Kidney (tissue), 14 donors: Measurements from ENCODE around the gene GNRHR. TPM values are rescaled to one million over a fixed set of nuclear protein-coding genes. Genes with fewer than 3 reads are reported as not detected.
"Not testable (repeated sequence)": the region's sequence is repeated elsewhere in the genome, so short reads cannot be mapped to it uniquely, and the experiment has no call there.

Source experiments
- DNase-seq, 5 donors: peaks; one replicate each; pipeline ENCODE4 v3.0.0-alpha.2; 2013 to 2020
- FAIRE-seq: peaks from 2 replicates; lab custom pipeline; 2012; peaks lifted over from hg19 to GRCh38; lab: Jason Lieb, UNC
- H3K27ac ChIP-seq, 2 donors: one replicate each; pipeline ENCODE4 v1.7.0; 2013; ENCODE audit warnings: low read depth in 2 of 2, low read length in 2 of 2, inconsistent platforms in 1 of 2
- H3K27me3 ChIP-seq: one replicate; pipeline ENCODE4 v1.7.1; 2013; ENCODE audit warnings: low read length, inconsistent platforms; ENCODE audit not compliant: control insufficient read depth, insufficient read depth
- H3K36me3 ChIP-seq, 3 donors: one replicate each; pipeline versions ENCODE4 v1.7.0 to v1.7.1; 2013; ENCODE audit warnings: low read length in 3 of 3, control low read depth in 1 of 3, inconsistent platforms in 1 of 3; ENCODE audit not compliant: insufficient read depth in 3 of 3, control insufficient read depth in 2 of 3
- H3K4me1 ChIP-seq, 3 donors: one replicate each; pipeline versions ENCODE4 v1.7.0 to v1.7.1; 2013; ENCODE audit warnings: low read length in 3 of 3, inconsistent platforms in 1 of 3, low read depth in 1 of 3; ENCODE audit not compliant: control insufficient read depth in 2 of 3, insufficient read depth in 2 of 3
- H3K4me3 ChIP-seq, 3 donors: one replicate each; pipeline versions ENCODE4 v1.7.0 to v1.8.1; 2013; ENCODE audit warnings: low read length in 3 of 3, control low read depth in 1 of 3, inconsistent platforms in 1 of 3
- H3K9ac ChIP-seq, 3 donors: one replicate each; pipeline versions ENCODE4 v1.7.0 to v1.7.1; 2013; ENCODE audit warnings: low read length in 3 of 3, control low read depth in 1 of 3, inconsistent platforms in 1 of 3
- H3K9me3 ChIP-seq, 3 donors: one replicate each; pipeline versions ENCODE4 v1.7.0 to v1.7.1; 2013; ENCODE audit warnings: low read length in 3 of 3, control low read depth in 1 of 3, inconsistent platforms in 1 of 3; ENCODE audit not compliant: control insufficient read depth in 2 of 3, insufficient read depth in 1 of 3
- CTCF ChIP-seq: IDR thresholded peaks from 3 replicates; pipeline ENCODE4 v1.5.1; 2012; ENCODE audit warnings: mild to moderate bottlenecking, moderate library complexity, borderline replicate concordance; ENCODE audit not compliant: insufficient read depth; ENCODE audit errors: extremely low read depth
- intact Hi-C: fragments of 100-400 bp; cut with DNase I; formaldehyde crosslinking; loops from one replicate; pipeline ENCODE4 v1.11.1; 2022
- polyA plus RNA-seq: library from polyadenylated mRNA; stranded (reverse); fragments of 350-450 nt; fragmentation: Illumina TruSeq; extraction: RNeasy Lipid Tissue Mini Kit (QIAGEN cat#74804); gene quantifications from one replicate; pipeline ENCODE4 v1.2.3, GENCODE V29; 2014; ENCODE audit warnings: low read depth, low replicate concordance; ENCODE audit not compliant: insufficient read depth
- total RNA-seq: library from RNA; stranded (reverse); fragmentation: NEBNext Ultra II Directional; extraction: Animal tissue kit (Norgen Biotek cat#: 25700); gene quantifications from one replicate; pipeline ENCODE4 v1.2.1, GENCODE V29; 2021
- donor health status: control.
- donor health status: control.
- donor health status: control.
- donor health status: control.
- donor health status: control.
- donor health status: DM: yes; HTN: yes; CAD: no.
- donor health status: Normal renal cell carcinoma (clear cell type).

The GNRHR gene
- total and polyA plus RNA-seq, 2 donors from 2014 or later: not detected

DNA sequence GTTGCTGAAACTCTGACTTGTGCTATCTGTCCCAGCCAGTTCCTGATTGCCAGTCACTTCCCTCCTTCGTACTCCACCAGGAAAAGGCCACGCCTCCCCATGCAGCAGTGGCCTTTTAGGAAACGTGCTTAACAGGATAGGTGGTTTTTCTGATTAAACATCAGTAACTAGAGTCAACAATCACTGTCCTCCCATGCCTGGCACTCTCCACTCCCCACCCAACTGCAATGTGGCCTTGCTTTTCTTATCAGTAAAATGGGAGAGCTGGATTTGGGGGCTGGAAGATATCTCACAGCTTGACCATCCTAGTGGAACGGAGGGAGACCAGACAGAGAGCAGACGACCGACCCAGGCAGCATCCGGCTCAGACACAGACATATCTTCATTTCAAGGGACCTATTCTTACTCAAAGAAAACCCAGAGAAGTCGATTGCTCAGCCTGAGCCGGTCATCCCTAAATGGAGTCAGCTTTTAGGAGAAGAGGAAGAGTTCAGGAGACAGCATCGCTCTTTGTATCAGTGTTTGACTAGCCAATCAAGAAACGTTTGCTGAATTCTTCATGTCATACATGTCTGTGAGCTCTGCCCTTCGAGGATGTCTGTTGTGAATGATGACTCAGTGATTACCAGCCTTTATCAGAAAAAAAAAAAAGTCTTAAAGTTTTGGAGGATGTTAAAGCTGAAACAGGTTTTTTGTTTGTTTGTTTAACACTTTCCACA, 40.5 kb downstream of the GNRHR start:
- Histone ChIP-seq H3K36me3 (peaks cover 0 to 7% (median 0%) of the 10 kb centered on the region in 3 donors), H3K27me3 (no peaks in the 10 kb centered on the region), H3K9me3 (no peaks in the 10 kb centered on the region), H3K27ac (no peak overlapping the region), H3K4me1 (no peaks in the 10 kb centered on the region), H3K4me3 (no peak overlapping the region), H3K9ac (no peak overlapping the region)
- intact Hi-C loops: no loop called here
- no peak for TF ChIP-seq CTCF
- DNase-seq (no peak), FAIRE-seq (no peak)

DNA sequence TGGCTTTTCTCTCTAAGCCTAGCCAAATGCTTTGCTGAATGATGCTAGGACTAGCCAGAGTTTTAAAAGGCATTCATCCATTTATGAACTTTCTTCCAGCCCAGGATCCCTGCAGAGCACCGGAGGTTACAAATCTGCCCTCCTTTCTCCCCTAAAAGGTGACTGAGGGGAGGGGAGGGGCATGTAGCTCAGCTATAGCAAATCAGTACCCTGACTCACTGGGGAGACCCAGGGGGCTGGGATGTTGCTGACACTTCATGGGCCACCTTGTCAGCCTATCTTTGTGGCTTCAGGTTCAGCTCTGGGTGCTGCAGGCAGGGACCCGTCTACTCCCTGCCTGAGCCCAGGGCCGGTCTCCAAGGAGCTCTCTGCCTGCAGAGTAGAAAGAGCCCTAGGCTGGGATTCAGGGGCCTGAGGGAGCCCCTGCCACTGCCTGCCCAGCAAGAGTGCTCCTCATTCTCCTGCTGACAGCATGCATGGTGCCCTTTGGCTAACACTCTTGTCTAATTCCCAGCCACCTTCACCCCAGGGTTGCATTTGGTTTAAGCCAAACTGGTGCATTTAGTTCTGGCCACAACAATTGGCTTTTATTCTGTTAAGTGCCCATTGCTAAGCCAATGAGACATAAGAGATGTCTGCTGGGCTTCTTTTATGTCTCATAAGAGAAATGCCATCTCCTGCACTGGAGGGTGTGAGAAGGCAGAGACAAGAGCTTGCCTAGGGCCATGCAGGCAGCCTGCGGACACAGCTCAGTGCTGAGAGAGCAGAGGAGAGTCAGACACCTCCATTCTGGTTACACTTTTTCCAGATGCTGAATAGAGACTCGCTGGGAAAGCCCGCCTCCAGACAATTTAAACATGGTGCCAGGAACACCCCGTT, 41.3 kb downstream of the GNRHR start:
- intact Hi-C loops: no loop called here
- FAIRE-seq: no peak

DNA sequence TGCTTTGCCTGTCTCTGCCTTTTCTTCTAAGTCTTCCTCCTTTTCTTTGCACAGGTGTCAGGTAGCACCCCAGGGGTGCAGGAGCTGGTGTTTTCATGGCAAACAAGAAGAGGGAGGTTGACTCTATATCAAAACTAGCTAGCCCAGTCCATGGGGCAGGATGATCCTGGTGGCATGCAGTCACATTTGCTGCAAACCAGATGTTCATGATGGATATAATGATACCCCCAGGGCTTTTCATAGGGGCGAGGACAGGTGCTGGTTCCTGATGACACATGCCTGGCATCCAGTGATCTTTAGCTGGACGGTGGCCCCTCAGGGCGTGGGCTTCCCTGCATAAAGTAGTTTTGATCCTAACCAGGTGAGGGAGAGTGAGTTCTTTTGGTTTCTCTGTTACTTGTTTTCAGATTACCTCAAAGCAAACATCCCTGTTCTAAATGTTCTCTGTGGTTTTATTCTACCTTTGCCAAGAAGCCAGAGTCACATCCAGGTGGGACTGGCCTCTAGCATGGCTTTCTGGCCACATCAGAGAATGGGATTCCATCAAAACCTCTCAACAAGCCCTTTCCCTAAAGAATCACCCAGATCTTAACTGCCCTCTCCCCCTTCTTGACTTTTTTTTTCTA, 42.1 kb downstream of the GNRHR start:
- Histone ChIP-seq H3K27me3 (no peaks in the 10 kb centered on the region), H3K4me3 (no peak overlapping the region), H3K9ac (no peak overlapping the region), H3K4me1 (no peaks in the 10 kb centered on the region), H3K36me3 (peaks cover 0 to 4% (median 0%) of the 10 kb centered on the region in 3 donors), H3K27ac (no peak overlapping the region), H3K9me3 (no peaks in the 10 kb centered on the region)
- FAIRE-seq (no peak), DNase-seq (no peak)
- intact Hi-C loops: no loop called here
- TF ChIP-seq CTCF: no peak

More for the DNA sequence above, 41.3 kb downstream of the GNRHR start:
- H3K9me3 ChIP-seq: no peaks in the 10 kb centered on the region
- no peaks in the 10 kb centered on the region for H3K4me1 ChIP-seq
- H3K27ac ChIP-seq: no peak overlapping the region
- H3K27me3 ChIP-seq: no peaks in the 10 kb centered on the region
- no peak for TF ChIP-seq CTCF
- H3K4me3 ChIP-seq: no peak overlapping the region
- H3K36me3 ChIP-seq: peaks cover 0 to 7% (median 0%) of the 10 kb centered on the region in 3 donors
- H3K9ac ChIP-seq: no peak overlapping the region
- DNase-seq: no peak

- H3K36me3 ChIP-seq, intact Hi-C loops, H3K27ac ChIP-seq, H3K27me3 ChIP-seq, H3K4me1 ChIP-seq, H3K4me3 ChIP-seq, H3K9me3 ChIP-seq, DNase-seq, H3K9ac ChIP-seq, FAIRE-seq: not testable (repeated sequence)
Observed at GRCh38 chr4:67706682-67707081, 47.5 kb downstream of the GNRHR start.
